ENCODE measurements around the gene CWF19L2. TPM values are rescaled to one million over a fixed set of nuclear protein-coding genes. Genes with fewer than 3 reads are reported as not detected.
"Not testable (repeated sequence)": the region's sequence is repeated elsewhere in the genome, so short reads cannot be mapped to it uniquely, and the experiment has no call there.

CWF19L2 gene
- total RNA-seq (10 to 100 TPM; 34.1 to 35.7 TPM), polyA plus RNA-seq (1 to 10 TPM; 6.2 to 8.7 (median 6.7) TPM), total RNA-seq (41.1 to 107 (median 78.7) reads per million in 6 experiments)

GRCh38 chr11:107457558-107458271 lies at the start of gene CWF19L2:
Gene CWF19L2 (minus strand): TSS chr11:107457825. CDS start chr11:107457816, 9 bp downstream.
- POLR2A ChIA-PET, result interaction anchor here (0.5 to 2.0 kb wide), 6 partner anchors 9 to 1444 kb away, joined by 3 to 7 read pairs (median 4); partner anchors contain the start of genes ALKBH8, CUL5 and KBTBD3
- H3K36me3 Mint-ChIP-seq, result peaks cover 0 to 25% (median 2%) of the 10 kb centered on the region in 3 donors

GRCh38 chr11:107505647-107506225 lies 48.1 kb upstream of the CWF19L2 start:
- no peaks in the 10 kb centered on the region for H3K4me1 Mint-ChIP-seq
- no peak overlapping the region for H3K4me3 Mint-ChIP-seq
- H3K9me3 Mint-ChIP-seq, result peaks cover 5 to 24% (median 12%) of the 10 kb centered on the region in 9 donors
- peaks cover 55 to 85% (median 71%) of the 10 kb centered on the region in 3 donors for H3K36me3 Mint-ChIP-seq
- DNase-seq (no peak), ATAC-seq (no peak)
- no peak overlapping the region for H3K27ac Mint-ChIP-seq
- POLR2A ChIA-PET, result no interaction called here
- H3K27me3 Mint-ChIP-seq, result no peaks in the 10 kb centered on the region

More at GRCh38 chr11:107457558-107458271, at the start of gene CWF19L2:
- Mint-ChIP-seq H3K4me3 (peak within 1 kb of the TSS; percentile 87 to 97 (median 93)), H3K27ac (peak within 1 kb of the TSS; percentile 91 to 97 (median 96)), H3K4me1 (peaks cover 15 to 36% (median 30%) of the 10 kb centered on the region in 4 donors), H3K27me3 (peaks cover 0 to 11% (median 0%) of the 10 kb centered on the region in 5 donors), H3K9me3 (peaks cover 0 to 4% (median 0%) of the 10 kb centered on the region in 9 donors)
- DNase-seq, result peak; percentile 70 to 95 (median 88)
- peak; percentile 92 to 97 for ATAC-seq

- peaks cover 50 to 79% (median 67%) of the 10 kb centered on the region in 3 donors for H3K36me3 Mint-ChIP-seq
- H3K4me3 Mint-ChIP-seq, result no peak overlapping the region
- no peaks in the 10 kb centered on the region for H3K4me1 Mint-ChIP-seq
- H3K27ac Mint-ChIP-seq, result no peak overlapping the region
- DNase-seq, result no peak
- H3K27me3 Mint-ChIP-seq, result no peaks in the 10 kb centered on the region
- POLR2A ChIA-PET, result no interaction called here
- ATAC-seq, result no peak
- H3K9me3 Mint-ChIP-seq, result peaks cover 5 to 24% (median 12%) of the 10 kb centered on the region in 9 donors
Observed at GRCh38 chr11:107504981-107505380, 47.4 kb upstream of the CWF19L2 start.

- no peaks in the 10 kb centered on the region for H3K4me1 Mint-ChIP-seq
- no peak overlapping the region for H3K27ac Mint-ChIP-seq
- POLR2A ChIA-PET, result no interaction called here
- DNase-seq, result no peak
- H3K36me3 Mint-ChIP-seq, result peaks cover 50 to 57% (median 56%) of the 10 kb centered on the region in 3 donors
- H3K9me3 Mint-ChIP-seq, result peaks cover 5 to 24% (median 12%) of the 10 kb centered on the region in 9 donors
- H3K4me3 Mint-ChIP-seq, result no peak overlapping the region
- ATAC-seq, result no peak
- no peaks in the 10 kb centered on the region for H3K27me3 Mint-ChIP-seq
Observed at GRCh38 chr11:107501713-107502112, 44.1 kb upstream of the CWF19L2 start.

GRCh38 chr11:107497371-107497770 lies 39.7 kb upstream of the CWF19L2 start:
- H3K36me3 Mint-ChIP-seq, result peaks cover 14 to 19% (median 15%) of the 10 kb centered on the region in 3 donors
- ATAC-seq, H3K4me1 Mint-ChIP-seq, DNase-seq, H3K27ac Mint-ChIP-seq, H3K4me3 Mint-ChIP-seq, POLR2A ChIA-PET: not testable (repeated sequence)
- peaks cover under 1 to 15% (median 8%) of the 10 kb centered on the region in 9 donors for H3K9me3 Mint-ChIP-seq
- peaks cover 2 to 18% (median 10%) of the 10 kb centered on the region in 5 donors for H3K27me3 Mint-ChIP-seq

- H3K27me3 Mint-ChIP-seq, result peaks cover 2 to 18% (median 12%) of the 10 kb centered on the region in 5 donors
- DNase-seq, result no peak
- POLR2A ChIA-PET, result no interaction called here
- no peak for ATAC-seq
- H3K27ac Mint-ChIP-seq, result no peak overlapping the region
- peaks cover 0 to 3% (median under 1%) of the 10 kb centered on the region in 9 donors for H3K9me3 Mint-ChIP-seq
- H3K4me3 Mint-ChIP-seq, result no peak overlapping the region
- H3K4me1 Mint-ChIP-seq, result no peaks in the 10 kb centered on the region
- peaks cover under 1 to 6% (median 3%) of the 10 kb centered on the region in 3 donors for H3K36me3 Mint-ChIP-seq
Observed at GRCh38 chr11:107496011-107496410, 38.4 kb upstream of the CWF19L2 start.

GRCh38 chr11:107494055-107494454 lies 36.4 kb upstream of the CWF19L2 start:
- Mint-ChIP-seq H3K27ac (no peak overlapping the region), H3K9me3 (no peaks in the 10 kb centered on the region), H3K27me3 (peaks cover 2 to 24% (median 15%) of the 10 kb centered on the region in 5 donors), H3K4me1 (no peaks in the 10 kb centered on the region), H3K36me3 (peaks cover 0 to 2% (median 0%) of the 10 kb centered on the region in 3 donors), H3K4me3 (no peak overlapping the region)
- ATAC-seq (no peak), DNase-seq (no peak)
- POLR2A ChIA-PET, result no interaction called here

- ATAC-seq, result no peak
- Mint-ChIP-seq H3K4me3 (no peak overlapping the region), H3K4me1 (no peaks in the 10 kb centered on the region), H3K27ac (no peak overlapping the region), H3K9me3 (peaks cover 0 to 8% (median 0%) of the 10 kb centered on the region in 9 donors), H3K27me3 (peaks cover 2 to 34% (median 15%) of the 10 kb centered on the region in 5 donors), H3K36me3 (peaks cover 0 to 2% (median 0%) of the 10 kb centered on the region in 3 donors)
- POLR2A ChIA-PET, result no interaction called here
- no peak for DNase-seq
Observed at GRCh38 chr11:107493117-107493516, 35.5 kb upstream of the CWF19L2 start.

GRCh38 chr11:107490836-107491235 lies 33.2 kb upstream of the CWF19L2 start:
- H3K4me3 Mint-ChIP-seq, result no peak overlapping the region
- H3K36me3 Mint-ChIP-seq, result no peaks in the 10 kb centered on the region
- DNase-seq (no peak), ATAC-seq (no peak)
- H3K27ac Mint-ChIP-seq, result no peak overlapping the region
- POLR2A ChIA-PET, result no interaction called here
- H3K9me3 Mint-ChIP-seq, result peaks cover 0 to 9% (median 0%) of the 10 kb centered on the region in 9 donors
- no peaks in the 10 kb centered on the region for H3K4me1 Mint-ChIP-seq
- H3K27me3 Mint-ChIP-seq, result peaks cover 2 to 34% (median 15%) of the 10 kb centered on the region in 5 donors

GRCh38 chr11:107482234-107482633 lies 24.6 kb upstream of the CWF19L2 start:
- Mint-ChIP-seq H3K36me3 (peaks cover 0 to 6% (median 0%) of the 10 kb centered on the region in 3 donors), H3K27ac (no peak overlapping the region), H3K27me3 (peaks cover 4 to 31% (median 16%) of the 10 kb centered on the region in 5 donors), H3K9me3 (no peaks in the 10 kb centered on the region), H3K4me1 (no peaks in the 10 kb centered on the region), H3K4me3 (no peak overlapping the region)
- POLR2A ChIA-PET, result no interaction called here
- DNase-seq, result no peak
- no peak for ATAC-seq

GRCh38 chr11:107478922-107479321 lies 21.3 kb upstream of the CWF19L2 start:
- Mint-ChIP-seq H3K9me3 (no peaks in the 10 kb centered on the region), H3K27me3 (peaks cover 10 to 44% (median 31%) of the 10 kb centered on the region in 5 donors), H3K36me3 (no peaks in the 10 kb centered on the region), H3K4me3 (no peak overlapping the region), H3K4me1 (no peaks in the 10 kb centered on the region), H3K27ac (no peak overlapping the region)
- DNase-seq, result no peak
- POLR2A ChIA-PET, result no interaction called here
- ATAC-seq, result no peak

GRCh38 chr11:107477820-107478219 lies 20.2 kb upstream of the CWF19L2 start:
- no peak for ATAC-seq
- no peak for DNase-seq
- POLR2A ChIA-PET, result no interaction called here
- H3K27ac Mint-ChIP-seq, result no peak overlapping the region
- H3K27me3 Mint-ChIP-seq, result peaks cover 9 to 45% (median 29%) of the 10 kb centered on the region in 5 donors
- H3K36me3 Mint-ChIP-seq, result no peaks in the 10 kb centered on the region
- H3K9me3 Mint-ChIP-seq, result no peaks in the 10 kb centered on the region
- H3K4me3 Mint-ChIP-seq, result no peak overlapping the region
- H3K4me1 Mint-ChIP-seq, result no peaks in the 10 kb centered on the region

- ATAC-seq (no peak), DNase-seq (no peak)
- Mint-ChIP-seq H3K27ac (no peak overlapping the region), H3K9me3 (no peaks in the 10 kb centered on the region), H3K27me3 (peaks cover 16 to 61% (median 28%) of the 10 kb centered on the region in 5 donors), H3K4me3 (no peak overlapping the region), H3K36me3 (no peaks in the 10 kb centered on the region), H3K4me1 (no peaks in the 10 kb centered on the region)
- POLR2A ChIA-PET, result no interaction called here
Observed at GRCh38 chr11:107473792-107474191, 16.2 kb upstream of the CWF19L2 start.

Data from naive thymus-derived CD8-positive, alpha-beta T cell (primary cell).